ENCODE results near the gene CTIF. TPM values are rescaled to one million over a fixed set of nuclear protein-coding genes. Genes with fewer than 3 reads are reported as not detected.

The CTIF gene
- total and polyA plus RNA-seq, 2 donors (not counting 1 experiment from before 2014, with no cell fraction given), result 27.2 to 28.1 TPM

- no peaks in the 10 kb centered on the region for H3K36me3 ChIP-seq (ENCODE audit: control insufficient read depth, insufficient read depth, low read length)
- no peak overlapping the region for H3K27ac ChIP-seq (ENCODE audit: insufficient read depth, low read length)
- no peaks in the 10 kb centered on the region for H3K27me3 ChIP-seq (ENCODE audit: control insufficient read depth, insufficient read depth, low read length)
- peaks cover 7% of the 10 kb centered on the region for H3K79me2 ChIP-seq (ENCODE audit: control insufficient read depth, insufficient read depth, low read length)
- no peaks in the 10 kb centered on the region for H4K20me1 ChIP-seq (ENCODE audit: control insufficient read depth, extremely low read depth, insufficient read depth, low read length)
- H3K4me2 ChIP-seq (ENCODE audit: extremely low read depth, insufficient read depth, low read length), result no peak overlapping the region
- no peaks in the 10 kb centered on the region for H3K9me3 ChIP-seq (ENCODE audit: control insufficient read depth, insufficient read depth, low read depth, low read length)
- no peak overlapping the region for H3K4me3 ChIP-seq (replicated peaks in 1 of 4; ENCODE audit: control extremely low read depth in 1 of 4, insufficient read depth in 1 of 4, low read depth in 3 of 4, low read length in 4 of 4)
- peak in 1 of 2 donors; percentile 46 for DNase-seq (ENCODE audit: low read depth in 2 of 2)
- H3K9ac ChIP-seq (ENCODE audit: insufficient read depth, low read length), result no peak overlapping the region
- peaks cover 7% of the 10 kb centered on the region for H3K4me1 ChIP-seq (ENCODE audit: control insufficient read depth, extremely low read depth, insufficient read depth, low read length)
- no peak overlapping the region for H2AFZ ChIP-seq (ENCODE audit: low read length)
- TF ChIP-seq EZH2 (IDR thresholded peaks at IDR 0.05; ENCODE audit: low read length, missing control alignments), result no peak
- no peak for TF ChIP-seq CTCF (conservative IDR thresholded peaks at IDR 0.05 in 1 of 2, IDR thresholded peaks at IDR 0.05 in 1 of 2; ENCODE audit: low read depth in 1 of 2, low read length in 2 of 2)
Observed at GRCh38 chr18:48656582-48656981, 117.8 kb downstream of the CTIF start.

GRCh38 chr18:48657447-48658120 lies 118.8 kb downstream of the CTIF start:
- Histone ChIP-seq H3K9ac (ENCODE audit: insufficient read depth, low read length) (no peak overlapping the region), H3K4me3 (replicated peaks in 1 of 4; ENCODE audit: control extremely low read depth in 1 of 4, insufficient read depth in 1 of 4, low read depth in 3 of 4, low read length in 4 of 4) (no peak overlapping the region), H3K9me3 (ENCODE audit: control insufficient read depth, insufficient read depth, low read depth, low read length) (no peaks in the 10 kb centered on the region), H2AFZ (ENCODE audit: low read length) (no peak overlapping the region), H3K79me2 (ENCODE audit: control insufficient read depth, insufficient read depth, low read length) (peaks cover 7% of the 10 kb centered on the region), H3K36me3 (ENCODE audit: control insufficient read depth, insufficient read depth, low read length) (no peaks in the 10 kb centered on the region), H3K4me2 (ENCODE audit: extremely low read depth, insufficient read depth, low read length) (no peak overlapping the region), H3K27me3 (ENCODE audit: control insufficient read depth, insufficient read depth, low read length) (no peaks in the 10 kb centered on the region), H3K4me1 (ENCODE audit: control insufficient read depth, extremely low read depth, insufficient read depth, low read length) (peaks cover 12% of the 10 kb centered on the region), H4K20me1 (ENCODE audit: control insufficient read depth, extremely low read depth, insufficient read depth, low read length) (no peaks in the 10 kb centered on the region), H3K27ac (ENCODE audit: insufficient read depth, low read length) (no peak overlapping the region)
- DNase-seq (ENCODE audit: low read depth in 2 of 2), result no peak
- TF ChIP-seq CTCF (conservative IDR thresholded peaks at IDR 0.05 in 1 of 2, IDR thresholded peaks at IDR 0.05 in 1 of 2; ENCODE audit: low read depth in 1 of 2, low read length in 2 of 2) (no peak), EZH2 (IDR thresholded peaks at IDR 0.05; ENCODE audit: low read length, missing control alignments) (no peak)

- H3K4me1 ChIP-seq (ENCODE audit: control insufficient read depth, extremely low read depth, insufficient read depth, low read length), result peaks cover 12% of the 10 kb centered on the region
- DNase-seq (ENCODE audit: low read depth in 2 of 2), result no peak
- H3K27ac ChIP-seq (ENCODE audit: insufficient read depth, low read length), result no peak overlapping the region
- H3K9me3 ChIP-seq (ENCODE audit: control insufficient read depth, insufficient read depth, low read depth, low read length), result no peaks in the 10 kb centered on the region
- no peaks in the 10 kb centered on the region for H4K20me1 ChIP-seq (ENCODE audit: control insufficient read depth, extremely low read depth, insufficient read depth, low read length)
- H3K36me3 ChIP-seq (ENCODE audit: control insufficient read depth, insufficient read depth, low read length), result no peaks in the 10 kb centered on the region
- H2AFZ ChIP-seq (ENCODE audit: low read length), result no peak overlapping the region
- H3K4me2 ChIP-seq (ENCODE audit: extremely low read depth, insufficient read depth, low read length), result no peak overlapping the region
- TF ChIP-seq EZH2 (IDR thresholded peaks at IDR 0.05; ENCODE audit: low read length, missing control alignments) (no peak), CTCF (conservative IDR thresholded peaks at IDR 0.05 in 1 of 2, IDR thresholded peaks at IDR 0.05 in 1 of 2; ENCODE audit: low read depth in 1 of 2, low read length in 2 of 2) (no peak)
- peaks cover 7% of the 10 kb centered on the region for H3K79me2 ChIP-seq (ENCODE audit: control insufficient read depth, insufficient read depth, low read length)
- H3K27me3 ChIP-seq (ENCODE audit: control insufficient read depth, insufficient read depth, low read length), result no peaks in the 10 kb centered on the region
- no peak overlapping the region for H3K4me3 ChIP-seq (replicated peaks in 1 of 4; ENCODE audit: control extremely low read depth in 1 of 4, insufficient read depth in 1 of 4, low read depth in 3 of 4, low read length in 4 of 4)
- no peak overlapping the region for H3K9ac ChIP-seq (ENCODE audit: insufficient read depth, low read length)
Observed at GRCh38 chr18:48658721-48659120, 119.9 kb downstream of the CTIF start.
